GM15510 (cell line): ENCODE results near the gene PLCXD3.

Source experiments
- POLR2A ChIP-seq: IDR thresholded peaks from 3 replicates; pipeline ENCODE4 v1.6.1; 2011; ENCODE audit warnings: borderline replicate concordance; ENCODE audit not compliant: insufficient read length; ENCODE audit errors: extremely low read depth

PLCXD3 gene

DNA sequence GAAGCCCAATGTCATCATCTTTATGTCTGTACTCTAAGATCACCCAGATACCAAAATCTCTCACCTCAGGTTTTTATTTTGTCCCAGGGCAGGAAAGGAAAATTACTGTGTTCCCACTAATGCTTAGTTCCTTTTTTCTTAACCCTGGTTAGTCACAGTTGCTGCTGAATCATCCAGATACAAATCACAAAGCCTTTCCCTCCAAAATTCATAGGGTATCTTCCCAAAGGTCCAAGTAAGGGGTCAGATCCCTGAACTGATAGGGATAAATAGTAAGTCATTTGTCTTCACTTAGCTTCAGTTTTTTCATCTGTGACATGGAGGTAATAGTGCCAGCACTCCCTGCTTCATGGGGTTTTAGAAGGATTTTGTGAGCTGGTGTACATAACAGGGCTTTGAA lies 2.2 kb downstream of the PLCXD3 start:
- no peak for TF ChIP-seq POLR2A

DNA sequence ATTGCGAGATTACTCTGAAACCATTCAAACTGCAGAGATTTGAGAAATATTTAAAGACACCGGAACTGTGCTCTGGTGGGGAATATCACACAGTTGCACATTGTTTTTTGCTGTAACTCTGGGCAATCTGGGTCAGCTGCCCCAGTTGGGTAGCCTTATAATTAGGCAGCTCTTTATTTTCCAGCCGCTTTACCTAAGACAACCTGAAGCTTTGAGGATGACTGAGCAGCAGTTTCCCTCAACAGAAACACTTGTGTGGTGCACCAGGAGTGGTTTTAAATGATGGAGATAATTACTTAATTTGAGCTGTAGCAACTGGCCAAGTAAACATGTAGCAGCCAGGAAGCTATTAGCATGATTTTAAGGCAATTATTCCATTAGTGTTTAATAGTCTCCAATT lies 2.9 kb downstream of the PLCXD3 start:
- TF ChIP-seq POLR2A, result no peak

DNA sequence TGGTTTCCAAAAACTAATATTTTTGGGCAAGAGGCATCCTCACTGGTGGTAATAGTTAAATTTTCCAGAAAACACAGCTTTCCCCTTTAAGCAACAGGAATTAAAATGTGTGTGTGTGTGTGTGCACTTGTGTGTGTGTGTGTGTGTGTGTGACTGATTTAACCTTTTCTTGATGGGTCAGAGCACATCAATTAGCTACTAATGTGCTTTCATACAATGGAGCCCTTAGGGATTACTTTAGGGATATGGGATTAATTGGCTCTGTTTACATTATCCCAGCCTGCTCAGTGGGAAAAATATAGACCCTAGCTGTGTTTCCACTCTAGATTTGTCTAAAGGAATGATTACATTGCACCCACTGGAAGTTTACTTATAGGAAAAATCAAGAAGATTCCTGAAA lies 6.5 kb downstream of the PLCXD3 start:
- TF ChIP-seq POLR2A, result no peak

DNA sequence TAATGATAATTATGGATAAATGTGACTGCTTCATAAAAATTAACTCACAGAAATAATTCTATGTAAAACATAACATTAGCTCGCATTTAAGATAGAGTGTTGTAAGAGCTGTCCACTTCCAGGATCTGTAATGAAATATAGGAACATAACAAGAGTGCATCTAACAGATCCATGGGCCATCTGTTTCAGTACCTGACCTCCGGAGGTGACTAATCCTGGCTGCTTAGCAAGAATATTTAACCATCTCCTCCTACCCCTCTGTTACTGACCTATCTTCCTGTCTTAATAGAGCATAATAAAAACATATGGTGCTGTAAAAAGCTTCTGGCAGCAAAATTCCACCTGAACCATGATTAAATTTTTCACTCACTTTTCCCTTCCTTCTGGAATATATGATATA lies 7.1 kb downstream of the PLCXD3 start:
- TF ChIP-seq POLR2A, result no peak

DNA sequence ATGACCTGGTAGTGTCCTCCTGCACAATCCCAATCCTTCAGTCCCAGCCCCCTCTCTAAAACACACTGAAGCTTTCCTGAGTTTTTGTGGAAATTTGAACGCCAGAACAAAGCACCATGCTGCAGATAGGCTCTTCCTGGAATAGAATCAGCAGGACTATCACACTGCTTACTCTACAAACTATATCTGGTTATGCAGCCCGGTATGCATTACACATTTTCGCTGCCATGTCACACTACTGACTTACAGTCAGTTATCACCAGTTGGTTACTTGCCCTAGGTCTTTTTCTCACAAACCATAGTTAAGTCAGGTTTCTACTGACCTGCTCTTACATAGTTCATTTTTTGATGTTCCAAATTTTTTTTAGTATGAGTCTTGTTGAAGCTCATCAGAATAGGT lies 24.9 kb downstream of the PLCXD3 start:
- TF ChIP-seq POLR2A, result no peak

DNA sequence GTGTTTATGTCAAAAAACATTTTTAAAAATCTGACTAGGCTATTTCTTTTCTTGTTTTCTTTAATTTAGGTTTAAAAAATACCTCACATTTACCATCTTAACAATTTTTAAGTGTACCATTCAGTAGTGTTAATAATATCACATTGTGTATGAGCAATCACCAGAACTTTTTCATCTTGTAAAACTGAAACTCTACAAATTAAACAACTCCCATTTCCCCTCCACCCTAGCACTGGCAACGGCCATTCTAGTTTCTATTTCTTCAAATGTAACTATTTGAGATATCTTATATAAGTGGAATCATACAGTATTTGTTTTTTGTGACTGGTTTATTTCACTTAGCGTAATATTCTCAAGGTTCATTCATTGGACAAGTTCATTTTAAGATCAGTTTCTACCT lies 27.7 kb downstream of the PLCXD3 start:
- TF ChIP-seq POLR2A, result no peak

DNA sequence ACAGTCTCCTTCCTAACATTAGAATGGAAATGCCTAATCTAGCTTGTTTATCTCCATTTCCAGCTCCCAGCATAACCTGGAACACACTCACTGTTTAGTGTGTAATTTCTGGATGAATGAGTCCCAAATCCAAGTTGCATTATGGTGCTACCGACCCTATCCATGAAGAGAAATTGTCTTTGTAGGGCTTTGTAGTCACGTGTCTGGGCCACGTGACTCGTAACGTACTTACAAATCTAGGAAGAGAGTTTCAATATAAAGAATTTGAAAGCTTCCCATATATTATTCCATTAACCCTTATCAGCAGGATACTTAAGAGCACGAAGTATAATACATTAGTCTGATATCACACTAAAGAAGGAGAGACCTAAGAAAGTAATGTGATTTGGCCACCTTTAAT lies 28.2 kb downstream of the PLCXD3 start:
- TF ChIP-seq POLR2A, result no peak

DNA sequence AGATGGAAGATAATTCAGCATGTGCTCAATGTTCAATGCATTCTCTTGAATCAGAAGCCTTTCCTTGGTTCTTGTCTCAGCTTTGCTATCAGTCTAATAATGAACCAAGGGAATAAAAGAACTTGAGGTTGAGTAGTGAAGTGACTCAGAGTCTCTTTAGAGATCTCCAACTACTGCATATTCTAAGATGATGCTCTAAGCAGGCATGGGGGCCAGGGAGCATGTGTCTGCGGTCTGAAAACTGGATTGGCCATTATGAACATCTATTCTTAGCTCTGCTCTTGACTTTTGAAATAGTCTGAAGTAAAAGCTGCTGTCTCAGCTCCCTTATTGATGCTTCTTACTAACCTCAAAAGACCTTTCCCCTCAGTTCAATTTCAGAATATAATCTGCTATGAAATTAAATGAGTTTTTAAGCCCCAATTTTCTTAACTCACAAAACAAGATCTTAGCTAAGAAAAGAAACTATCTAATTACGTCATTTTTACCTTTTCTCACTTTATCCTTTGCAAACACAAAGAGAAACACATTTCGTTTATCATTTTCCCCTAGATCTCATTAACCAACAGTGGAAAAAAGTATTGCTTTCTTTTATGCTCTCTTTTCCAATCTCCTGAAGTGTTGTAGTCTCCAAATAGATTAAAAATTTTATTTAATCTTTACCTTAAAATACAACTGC lies 44.8 kb downstream of the PLCXD3 start:
- TF ChIP-seq POLR2A, result no peak

DNA sequence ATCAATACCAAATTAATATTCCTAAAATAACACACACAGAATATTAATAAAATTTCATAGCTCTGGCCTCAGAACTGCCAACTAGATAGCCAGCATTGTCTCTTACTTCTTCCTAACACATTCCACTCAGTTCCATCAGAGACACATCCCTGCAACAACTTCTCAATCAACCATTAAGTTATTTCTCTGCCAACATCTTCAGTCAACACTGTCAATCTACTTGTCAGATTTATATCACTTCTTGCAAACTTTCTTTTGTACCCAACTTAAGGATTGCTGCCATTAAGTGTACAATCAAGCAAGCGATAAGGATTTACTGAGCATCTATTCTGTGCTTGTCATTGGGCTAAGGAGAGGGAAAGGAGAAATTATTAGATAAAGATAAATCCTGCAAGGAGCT lies 50.8 kb downstream of the PLCXD3 start:
- TF ChIP-seq POLR2A, result no peak

DNA sequence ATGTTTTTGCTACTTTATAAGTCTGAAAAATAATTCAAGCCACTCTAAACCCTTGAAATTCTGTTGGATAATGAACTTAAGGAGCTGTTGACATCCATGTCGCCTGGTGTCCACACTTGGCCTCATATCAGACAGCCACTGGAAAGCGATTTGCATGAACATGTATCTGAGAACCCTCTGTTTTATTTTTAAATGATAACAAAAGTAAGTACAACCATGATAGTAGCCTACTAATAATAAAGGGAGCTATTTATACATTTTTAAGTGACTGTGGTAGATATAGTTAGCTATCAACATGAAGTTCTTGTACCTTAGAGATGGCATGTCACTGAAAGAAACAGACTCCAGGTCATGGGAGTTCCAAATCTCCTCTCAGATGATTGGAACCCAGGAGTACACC lies 53.3 kb downstream of the PLCXD3 start:
- no peak for TF ChIP-seq POLR2A

DNA sequence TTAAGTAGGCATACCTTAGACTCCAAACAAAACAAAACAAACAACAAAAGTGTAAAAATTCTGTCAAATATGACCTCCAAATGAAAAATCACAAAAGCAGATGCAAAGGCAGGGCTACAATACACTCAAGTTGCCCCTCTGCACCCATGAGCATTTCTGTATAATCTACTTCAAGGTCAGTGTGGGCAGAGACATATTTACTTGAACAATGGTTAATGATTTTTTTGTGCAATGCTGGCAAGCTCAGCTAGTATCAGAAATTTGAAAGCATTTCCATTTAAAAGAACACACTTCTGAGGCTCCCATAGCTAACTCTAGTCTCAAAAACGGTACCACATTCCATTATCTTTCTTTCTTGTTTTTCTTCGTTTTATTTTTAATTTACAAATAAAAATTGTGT lies 57.9 kb downstream of the PLCXD3 start:
- TF ChIP-seq POLR2A, result no peak

DNA sequence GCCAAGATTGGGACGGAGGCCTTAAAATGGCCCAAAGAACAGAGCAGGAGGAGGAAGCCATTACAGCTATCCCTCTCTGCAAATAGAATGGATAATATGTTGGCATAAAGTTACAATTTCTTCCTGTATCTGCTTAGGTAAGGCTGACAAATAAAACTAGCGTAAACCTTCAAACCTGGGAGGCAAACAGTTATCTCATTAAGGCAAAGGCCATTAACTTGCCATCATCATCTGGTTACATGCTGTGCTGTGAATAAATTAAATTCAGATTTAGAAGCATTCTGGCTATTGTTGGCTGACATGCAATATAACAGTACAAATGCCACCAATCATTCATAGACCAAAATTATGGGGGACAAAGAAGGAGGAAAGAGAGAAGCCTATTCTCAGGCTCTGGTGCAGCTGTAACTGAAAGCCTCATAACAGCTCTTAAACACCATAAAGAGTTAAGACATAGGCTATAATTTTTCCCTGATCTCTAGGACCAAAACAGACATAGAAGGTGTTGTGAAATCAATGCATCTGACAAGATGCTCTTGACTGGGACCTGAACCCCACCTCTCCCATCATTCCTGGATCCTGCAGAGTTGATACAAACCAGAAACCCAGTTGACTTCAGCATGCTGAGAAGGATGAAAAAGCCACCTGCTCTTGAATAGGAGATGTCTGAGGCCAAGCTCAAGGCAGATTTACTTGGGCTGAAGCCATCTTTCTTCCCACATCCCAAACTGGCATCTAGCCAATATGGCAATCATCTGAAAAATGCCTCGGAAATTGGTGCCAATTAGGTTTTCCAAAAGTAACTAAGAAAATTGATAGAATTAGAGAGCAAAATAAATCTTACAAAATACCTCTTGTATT lies 62.5 kb downstream of the PLCXD3 start:
- TF ChIP-seq POLR2A, result no peak

DNA sequence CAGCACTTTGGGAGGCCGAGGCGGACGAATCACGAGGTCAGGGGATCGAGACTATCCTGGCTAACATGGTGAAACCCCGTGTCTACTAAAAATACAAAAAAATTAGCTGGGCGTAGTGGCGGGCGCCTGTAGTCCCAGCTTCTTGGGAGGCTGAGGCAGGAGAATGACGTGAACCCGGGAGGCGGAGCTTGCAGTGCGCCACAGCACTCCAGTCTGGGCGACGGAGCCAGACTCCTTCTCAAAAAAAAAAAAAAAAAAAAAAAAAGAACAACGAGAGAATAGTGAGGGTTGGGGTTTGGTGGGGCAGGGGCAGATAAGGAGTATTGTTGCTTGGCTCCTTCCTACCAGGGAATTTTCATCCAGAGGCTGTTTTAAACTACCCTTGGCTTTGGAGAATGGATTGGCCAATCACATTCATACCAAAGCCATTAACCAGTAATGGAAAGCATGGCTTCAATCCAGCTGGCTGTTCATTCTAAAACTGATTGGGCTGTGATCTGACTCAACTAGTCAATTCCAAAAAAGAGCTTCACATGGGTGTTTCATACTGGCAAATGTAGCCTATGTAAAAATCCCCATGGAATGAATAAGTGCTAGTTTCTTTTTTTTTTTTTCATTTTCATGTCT lies 64.4 kb downstream of the PLCXD3 start:
- no peak for TF ChIP-seq POLR2A

DNA sequence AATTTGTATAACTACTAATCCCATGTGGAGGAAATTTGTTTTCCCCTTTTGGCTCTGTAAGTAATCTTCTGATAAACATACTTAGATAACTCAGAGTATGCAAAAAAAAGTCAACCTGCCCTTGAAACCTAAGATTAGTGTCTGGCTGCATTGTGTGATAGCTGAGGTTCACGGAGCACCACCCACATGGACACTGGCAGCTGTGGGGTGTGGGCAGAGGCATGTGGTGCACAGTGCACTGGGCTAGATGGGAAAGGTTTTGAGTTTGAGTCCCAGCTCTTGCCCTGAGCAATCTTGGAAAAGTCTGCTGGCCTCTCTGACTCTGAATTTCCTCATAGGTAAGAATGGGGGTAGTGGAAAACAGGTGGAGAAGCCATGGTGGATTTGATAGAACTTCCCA lies 75.1 kb downstream of the PLCXD3 start:
- no peak for TF ChIP-seq POLR2A

DNA sequence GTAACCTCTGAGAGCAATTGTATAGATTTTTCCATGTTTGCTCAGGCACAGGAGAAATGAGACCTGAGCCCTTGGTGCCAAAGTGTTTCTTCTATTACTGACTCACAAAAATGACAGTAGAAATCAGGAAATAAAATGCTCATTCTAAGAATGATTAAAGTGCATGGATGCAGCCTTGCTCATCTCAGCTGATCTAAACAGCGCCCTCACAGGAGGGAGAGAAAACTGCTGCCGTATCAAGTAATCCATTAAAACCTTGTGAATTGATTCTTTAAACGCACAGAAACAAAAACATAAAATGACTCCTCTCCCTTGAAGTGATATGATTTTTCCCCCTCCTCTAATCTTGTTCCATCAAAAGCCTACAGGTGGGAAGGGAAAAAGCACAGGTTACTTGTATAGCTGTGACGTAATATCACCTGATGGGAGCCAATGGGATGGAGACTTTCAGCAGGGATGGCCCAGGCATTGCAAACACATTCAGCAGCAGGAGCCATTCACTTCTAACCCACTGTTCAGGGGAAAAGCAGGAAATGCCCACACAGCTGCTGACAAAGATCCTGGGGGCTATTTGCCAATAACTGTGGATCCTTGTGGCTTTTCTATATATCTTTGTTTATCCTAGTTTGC lies 76.7 kb downstream of the PLCXD3 start:
- TF ChIP-seq POLR2A, result no peak
